Subcutaneous preadipocyte (primary cell): Measurements from ENCODE around the gene KIF11. TPM values are rescaled to one million over a fixed set of nuclear protein-coding genes. Genes with fewer than 3 reads are reported as not detected.

Experiments used
- small RNA-seq: library from RNA; depleted of rRNA; stranded (forward); fragments of <200 nt; gene quantifications from one replicate; pipeline ENCODE3, GENCODE V24; 2012
- total RNA-seq: library from RNA; depleted of rRNA; stranded (reverse); fragments of >200 nt; gene quantifications from 2 replicates; pipeline ENCODE4 v1.2.3, GENCODE V29; 2012

KIF11 gene
- total RNA-seq = 21.7 and 37.7 TPM in 2 replicates

DNA sequence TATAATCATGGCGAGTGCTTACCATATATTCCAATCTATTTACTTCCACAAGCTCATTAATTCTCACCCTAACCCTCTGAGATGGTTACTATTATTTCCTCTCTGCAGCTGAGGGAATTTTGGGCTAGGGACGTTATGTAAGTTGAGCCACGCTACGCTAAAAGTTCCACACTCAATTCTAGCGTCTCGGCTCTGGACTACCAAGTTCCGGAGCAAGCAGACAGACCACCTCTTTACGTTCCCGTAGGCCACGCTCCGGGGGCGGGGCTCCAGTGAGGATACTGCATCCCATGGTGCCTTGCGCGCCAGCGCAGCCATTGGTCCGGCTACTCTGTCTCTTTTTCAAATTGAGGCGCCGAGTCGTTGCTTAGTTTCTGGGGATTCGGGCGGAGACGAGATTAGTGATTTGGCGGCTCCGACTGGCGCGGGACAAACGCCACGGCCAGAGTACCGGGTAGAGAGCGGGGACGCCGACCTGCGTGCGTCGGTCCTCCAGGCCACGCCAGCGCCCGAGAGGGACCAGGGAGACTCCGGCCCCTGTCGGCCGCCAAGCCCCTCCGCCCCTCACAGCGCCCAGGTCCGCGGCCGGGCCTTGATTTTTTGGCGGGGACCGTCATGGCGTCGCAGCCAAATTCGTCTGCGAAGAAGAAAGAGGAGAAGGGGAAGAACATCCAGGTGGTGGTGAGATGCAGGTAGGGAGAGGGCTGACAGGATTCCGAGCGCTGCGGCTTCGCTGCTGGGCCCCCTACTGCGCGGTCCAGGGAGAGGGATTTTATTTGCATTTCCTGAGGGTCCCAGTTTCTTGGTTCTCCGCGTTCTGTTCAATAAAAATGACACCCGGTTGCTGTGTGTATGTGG, at the start of gene KIF11:
Gene KIF11 (plus strand): TSS at position 370 of the 858 bp plus-strand sequence. CDS start 246 bp downstream, at position 616.

DNA sequence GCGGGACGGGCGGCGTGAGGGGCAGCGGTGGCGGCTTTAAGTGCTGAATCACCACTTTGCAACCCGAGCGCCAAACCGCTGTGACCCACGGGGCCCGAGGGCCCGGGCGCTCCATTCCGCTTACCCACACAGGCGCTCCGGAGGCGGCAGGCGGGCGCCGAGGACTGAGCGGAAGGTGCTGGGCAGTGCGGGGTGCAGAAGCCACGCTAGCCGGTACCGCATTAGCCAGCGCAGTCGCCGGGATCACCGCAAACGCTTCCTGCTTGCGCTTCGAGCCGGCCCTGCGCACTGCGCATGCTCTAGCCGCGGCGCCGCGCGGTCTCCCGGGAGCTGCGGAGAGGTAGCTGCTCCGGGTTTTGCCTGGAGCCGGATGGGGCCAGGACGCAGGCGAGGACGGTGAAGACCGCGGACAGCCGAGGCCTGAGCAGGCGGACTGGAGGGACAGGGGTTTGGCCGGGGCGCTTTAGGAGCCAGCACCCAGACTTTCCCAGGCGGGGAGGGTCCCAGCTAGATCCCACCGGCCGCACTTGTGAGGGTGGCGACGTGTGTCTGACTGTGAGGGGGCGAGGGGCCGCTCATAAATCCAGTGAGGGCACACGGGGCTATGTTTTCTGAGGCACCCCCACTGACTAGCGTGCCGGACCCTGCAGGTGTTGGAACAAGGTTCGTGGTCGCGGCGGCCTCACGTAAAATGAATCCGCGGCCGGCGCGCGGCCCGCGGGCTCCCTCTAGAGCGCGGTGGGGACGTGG, 19.0 kb upstream of the KIF11 start, which contains the start of gene IDE:
Gene IDE (minus strand): TSS at position 296 of the 750 bp plus-strand sequence. CDS start 74 bp downstream, at position 222.

DNA sequence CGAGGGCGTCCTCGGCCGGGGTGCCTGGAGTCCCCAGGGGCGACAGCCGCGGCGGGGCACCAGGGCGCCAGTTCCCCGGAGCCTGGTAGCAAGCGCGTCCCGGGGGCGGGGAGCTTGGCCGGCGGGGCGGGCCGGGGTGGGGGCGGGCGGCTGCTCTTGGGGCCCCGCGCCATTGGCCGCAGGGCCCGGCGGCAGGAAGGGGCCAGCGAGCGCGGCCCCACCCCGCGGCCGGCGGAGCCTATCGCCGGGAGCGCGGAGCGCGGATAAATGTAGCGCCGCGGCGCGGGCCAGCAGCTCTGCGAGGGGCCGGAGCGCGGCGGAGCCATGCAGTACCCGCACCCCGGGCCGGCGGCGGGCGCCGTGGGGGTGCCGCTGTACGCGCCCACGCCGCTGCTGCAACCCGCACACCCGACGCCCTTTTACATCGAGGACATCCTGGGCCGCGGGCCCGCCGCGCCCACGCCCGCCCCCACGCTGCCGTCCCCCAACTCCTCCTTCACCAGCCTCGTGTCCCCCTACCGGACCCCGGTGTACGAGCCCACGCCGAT, 96.8 kb downstream of the KIF11 start, which contains the start of gene HHEX:
Gene HHEX (plus strand): TSS at position 293 of the 548 bp plus-strand sequence. CDS start 32 bp downstream, at position 325.

Small RNA genes within 50 kb of the gene (small RNA-seq; reads per million reads assigned to genes)
- gene RN7SL644P = not detected

Other genes starting within 250 kb of the KIF11 start
- gene IDE, start 19.0 kb upstream of the KIF11 start, total RNA-seq = 17.3 and 26.4 TPM in 2 replicates
- 0.39 TPM in 1 of 2 replicates, not detected in the other for gene HHEX, start 96.8 kb downstream of the KIF11 start, total RNA-seq